ENCODE results near the gene TMEM123. TPM values are rescaled to one million over a fixed set of nuclear protein-coding genes. Genes with fewer than 3 reads are reported as not detected.

The TMEM123 gene
- total and polyA plus RNA-seq, 2 of the 8 experiments (the other 6 are each of a cell fraction or from before 2014, with no cell fraction given) = 75.5 to 80.1 TPM

DNA sequence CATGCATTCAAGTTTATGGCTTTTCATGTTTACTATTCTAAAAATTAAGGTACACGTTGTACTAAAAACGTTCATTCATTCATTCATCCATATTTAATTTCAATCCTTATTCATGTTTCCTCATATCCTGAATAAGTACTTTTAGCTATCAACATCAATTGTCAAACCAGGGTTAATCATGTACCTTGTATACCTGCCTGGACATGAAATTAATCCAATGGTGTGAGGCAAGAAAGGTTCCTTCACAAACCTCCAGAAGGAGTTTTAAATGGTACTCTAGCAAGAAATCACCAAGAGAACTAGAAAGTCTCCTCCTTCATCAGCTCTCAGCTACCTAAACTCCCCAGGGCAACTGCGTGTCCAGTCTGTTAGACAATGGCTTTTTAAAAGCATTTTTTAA, 33.4 kb downstream of the TMEM123 start (continued):
- TF ChIP-seq NANOG (IDR thresholded peaks at IDR 0.05; ENCODE audit: insufficient read depth, low read depth, low read length, poor library complexity, severe bottlenecking) = no peak
